SU-DHL-6 (cell line): ENCODE measurements around the gene C10orf120.

Experiments used
- H2AFZ ChIP-seq: fragments of 200-600 bp; sonication (generic); 2 replicates; pipeline ENCODE4 v1.6.1; 2014; ENCODE audit warnings: low read depth, mild to moderate bottlenecking, moderate library complexity, mixed read lengths, antibody characterized with exemption, low read length; ENCODE audit not compliant: severe bottlenecking
- H3F3A ChIP-seq: fragments of 200-600 bp; shearing (Covaris generic); 2 replicates; pipeline ENCODE4 v1.6.0; 2016; ENCODE audit warnings: antibody characterized with exemption, mild to moderate bottlenecking; ENCODE audit not compliant: insufficient read depth
- H3K27ac ChIP-seq: fragments of 200-600 bp; sonication (generic); 2 replicates; pipeline ENCODE4 v1.5.1; 2016; ENCODE audit warnings: low read depth, mild to moderate bottlenecking, low read length, moderate library complexity, mixed read lengths
- H3K27me3 ChIP-seq: fragments of 200-600 bp; sonication (generic), shearing (Covaris generic); 2 replicates; pipeline ENCODE4 v1.6.0; 2014; ENCODE audit warnings: mild to moderate bottlenecking, low read length
- H3K36me3 ChIP-seq: fragments of 200-600 bp; sonication (generic); 2 replicates; pipeline ENCODE4 v1.6.1; 2014; ENCODE audit warnings: mild to moderate bottlenecking, low read length, mixed read lengths
- H3K4me2 ChIP-seq: fragments of 300-600, 200-600 bp; shearing (Covaris generic), sonication (generic); 2 replicates; pipeline ENCODE4 v1.6.0; 2014; ENCODE audit warnings: low read length, low read depth, mild to moderate bottlenecking; ENCODE audit not compliant: poor library complexity, severe bottlenecking
- H3K4me3 ChIP-seq: fragments of 200-600 bp; sonication (generic); 2 replicates; pipeline ENCODE4 v1.5.1; 2014; ENCODE audit warnings: antibody characterized with exemption, low read length, mild to moderate bottlenecking, mixed read lengths; ENCODE audit not compliant: insufficient read depth, poor library complexity, severe bottlenecking
- H3K79me2 ChIP-seq: fragments of 200-600 bp; sonication (generic); 2 replicates; pipeline ENCODE4 v1.6.1; 2014; ENCODE audit warnings: mild to moderate bottlenecking, low read length, moderate library complexity; ENCODE audit not compliant: insufficient read depth
- H3K9ac ChIP-seq: fragments of 200-600 bp; sonication (generic); 2 replicates; pipeline ENCODE4 v1.7.0; 2014; ENCODE audit warnings: mild to moderate bottlenecking, low read length
- H3K9me2 ChIP-seq: fragments of 200-600 bp; sonication (generic); replicated peaks from 2 replicates; pipeline ENCODE4 v1.6.1; 2014; ENCODE audit warnings: low read length; ENCODE audit not compliant: insufficient read depth
- H3K9me3 ChIP-seq: fragments of 200-600 bp; sonication (generic); 2 replicates; pipeline ENCODE4 v1.6.1; 2014; ENCODE audit warnings: low read length, mixed read lengths; ENCODE audit not compliant: insufficient read depth
- H4K20me1 ChIP-seq: fragments of 200-600 bp; sonication (generic); 2 replicates; pipeline ENCODE4 v1.6.1; 2014; ENCODE audit warnings: low read depth, mild to moderate bottlenecking, antibody characterized with exemption, low read length, moderate library complexity, mixed read lengths
- CTCF ChIP-seq: fragments of 200-600 bp; sonication (generic); IDR thresholded peaks from one replicate; pipeline ENCODE4 v1.5.1; 2017; ENCODE audit warnings: antibody characterized with exemption, mild to moderate bottlenecking, low read length, moderate library complexity; ENCODE audit not compliant: insufficient read depth, poor library complexity, severe bottlenecking
- EZH2phosphoT487 ChIP-seq: fragments of 200-600 bp; sonication (generic), shearing (Covaris generic); conservative IDR thresholded peaks from 2 replicates; pipeline ENCODE4 v1.6.1; 2018; ENCODE audit warnings: mild to moderate bottlenecking, antibody characterized with exemption, low read length, moderate library complexity, mixed read lengths

Gene C10orf120

GRCh38 chr10:122675278-122675677 lies 24.4 kb downstream of the C10orf120 start:
- H3K4me2 ChIP-seq, result no peak overlapping the region
- H3K36me3 ChIP-seq, result no peaks in the 10 kb centered on the region
- H3K4me3 ChIP-seq, result no peak overlapping the region
- H3K9me3 ChIP-seq, result no peaks in the 10 kb centered on the region
- H3K9me2 ChIP-seq, result no peaks in the 10 kb centered on the region
- no peak overlapping the region for H2AFZ ChIP-seq
- H3K79me2 ChIP-seq, result no peaks in the 10 kb centered on the region
- no peaks in the 10 kb centered on the region for H4K20me1 ChIP-seq
- H3K27ac ChIP-seq, result no peak overlapping the region
- H3K9ac ChIP-seq, result no peak overlapping the region
- no peaks in the 10 kb centered on the region for H3K27me3 ChIP-seq
- H3F3A ChIP-seq, result no peaks in the 10 kb centered on the region
- no peak for TF ChIP-seq EZH2phosphoT487
- no peak for TF ChIP-seq CTCF

DNA sequence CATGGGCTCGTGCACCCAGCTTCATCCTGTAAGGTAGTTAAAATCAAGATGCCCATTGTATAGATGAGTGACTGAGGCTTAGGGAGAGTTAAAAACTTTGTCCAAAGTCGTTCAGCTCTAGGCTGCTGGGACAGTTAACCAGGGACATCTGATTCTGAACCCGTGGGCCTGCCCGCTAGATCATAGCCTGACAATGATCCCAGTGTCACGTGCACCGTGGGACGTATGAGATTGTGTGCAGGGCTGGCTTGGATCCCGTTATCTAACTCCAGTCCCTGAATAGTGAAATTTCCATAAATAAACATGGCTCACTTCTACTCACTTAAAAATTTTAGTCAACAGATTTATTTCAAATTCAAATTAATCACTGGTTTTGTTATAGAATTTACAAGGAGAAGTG lies 24.9 kb downstream of the C10orf120 start:
- no peaks in the 10 kb centered on the region for H3K27me3 ChIP-seq

DNA sequence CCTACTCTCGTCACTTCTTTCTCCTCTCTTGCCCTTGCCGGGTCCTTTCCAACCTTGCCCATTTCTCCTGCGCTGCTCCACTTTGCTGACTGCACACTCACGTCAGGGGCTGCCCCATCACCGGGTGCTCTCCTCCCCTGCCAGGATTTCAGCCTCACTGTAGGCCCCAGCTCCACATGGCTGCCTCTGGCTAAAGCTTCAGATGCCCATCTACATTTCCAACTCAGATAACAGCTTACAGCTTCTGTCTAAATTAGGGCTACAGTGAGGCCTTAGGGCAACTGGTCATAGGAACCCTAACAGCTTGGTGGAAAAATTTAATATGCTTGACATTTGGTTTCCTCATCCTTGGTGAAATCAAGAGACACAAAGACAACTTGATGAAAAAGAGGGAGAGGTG lies 25.9 kb downstream of the C10orf120 start:
- H4K20me1 ChIP-seq, result no peaks in the 10 kb centered on the region
- H3K4me2 ChIP-seq, result no peak overlapping the region
- TF ChIP-seq CTCF (no peak), EZH2phosphoT487 (no peak)
- H3K27ac ChIP-seq, result no peak overlapping the region
- H3K36me3 ChIP-seq, result no peaks in the 10 kb centered on the region
- no peaks in the 10 kb centered on the region for H3K9me2 ChIP-seq
- no peaks in the 10 kb centered on the region for H3K79me2 ChIP-seq
- no peak overlapping the region for H2AFZ ChIP-seq
- H3K9ac ChIP-seq, result no peak overlapping the region
- H3K27me3 ChIP-seq, result no peaks in the 10 kb centered on the region
- H3F3A ChIP-seq, result no peaks in the 10 kb centered on the region
- H3K9me3 ChIP-seq, result no peaks in the 10 kb centered on the region
- H3K4me3 ChIP-seq, result no peak overlapping the region

More for the DNA sequence above, 24.9 kb downstream of the C10orf120 start:
- Histone ChIP-seq H3K79me2 (no peaks in the 10 kb centered on the region), H3K36me3 (no peaks in the 10 kb centered on the region), H3K9ac (no peak overlapping the region), H3K4me3 (no peak overlapping the region), H3K4me2 (no peak overlapping the region), H3F3A (no peaks in the 10 kb centered on the region), H3K9me3 (no peaks in the 10 kb centered on the region), H3K9me2 (no peaks in the 10 kb centered on the region), H4K20me1 (no peaks in the 10 kb centered on the region), H2AFZ (no peak overlapping the region), H3K27ac (no peak overlapping the region)
- no peak for TF ChIP-seq EZH2phosphoT487
- TF ChIP-seq CTCF, result no peak
